CD4-positive, alpha-beta T cell treated with Interleukin-1 beta for 1 hour (primary cell): Measurements from ENCODE around the gene PRKAR1A.
"Not testable (repeated sequence)": the region's sequence is repeated elsewhere in the genome, so short reads cannot be mapped to it uniquely, and the experiment has no call there.

ENCODE experiments used
- DNase-seq, 2 donors: peaks; one replicate each; pipeline ENCODE4 v3.0.0-alpha.2; 2020 to 2022

Gene PRKAR1A

GRCh38 chr17:68512247-68512959, at the start of gene PRKAR1A:
Gene PRKAR1A, plus strand, starts transcription at chr17:68512430. Its CDS starts 2,970 bp downstream, at chr17:68515400.
- peak; percentile 93 to 95 for DNase-seq

GRCh38 chr17:68463211-68464019, 48.8 kb upstream of the PRKAR1A start:
- DNase-seq: no peak

GRCh38 chr17:68468334-68468733, 43.9 kb upstream of the PRKAR1A start:
- DNase-seq: no peak

GRCh38 chr17:68468788-68469187, 43.4 kb upstream of the PRKAR1A start:
- DNase-seq: no peak

GRCh38 chr17:68470961-68471360, 41.3 kb upstream of the PRKAR1A start:
- no peak for DNase-seq

GRCh38 chr17:68480885-68481284, 31.3 kb upstream of the PRKAR1A start:
- DNase-seq: no peak

GRCh38 chr17:68482576-68483041, 29.6 kb upstream of the PRKAR1A start:
- no peak for DNase-seq

GRCh38 chr17:68484458-68484857, 27.8 kb upstream of the PRKAR1A start:
- no peak for DNase-seq

GRCh38 chr17:68489919-68490318, 22.3 kb upstream of the PRKAR1A start:
- DNase-seq: no peak

GRCh38 chr17:68491381-68492231, 20.6 kb upstream of the PRKAR1A start:
- peak in 1 of 2 donors; percentile 48 for DNase-seq

GRCh38 chr17:68492394-68493054, 19.7 kb upstream of the PRKAR1A start:
- DNase-seq: not testable (repeated sequence)

- DNase-seq: no peak
Observed at GRCh38 chr17:68495081-68495480, 17.1 kb upstream of the PRKAR1A start.

- DNase-seq: peak in 1 of 2 donors; percentile 55
Observed at GRCh38 chr17:68497885-68498319, 14.3 kb upstream of the PRKAR1A start.

- DNase-seq: no peak
Observed at GRCh38 chr17:68498479-68499326, 13.5 kb upstream of the PRKAR1A start.

GRCh38 chr17:68499587-68499986, 12.6 kb upstream of the PRKAR1A start:
- no peak for DNase-seq

GRCh38 chr17:68501074-68501473, 11.2 kb upstream of the PRKAR1A start:
- DNase-seq: no peak

GRCh38 chr17:68505951-68506350, 6.3 kb upstream of the PRKAR1A start:
- DNase-seq: no peak

- no peak for DNase-seq
Observed at GRCh38 chr17:68507576-68507975, 4.7 kb upstream of the PRKAR1A start.

GRCh38 chr17:68509141-68510057, 2.8 kb upstream of the PRKAR1A start:
- DNase-seq: peak; percentile 28 to 49

GRCh38 chr17:68511254-68511670, 968 bp upstream of the PRKAR1A start:
- no peak for DNase-seq
